HG02763 (cell line): ENCODE results near the gene EZR.
"Not testable (repeated sequence)": the region's sequence is repeated elsewhere in the genome, so short reads cannot be mapped to it uniquely, and the experiment has no call there.

Source experiments
- ATAC-seq: cut with Tn5 transposase; IDR thresholded peaks from one replicate; pipeline ENCODE4 v1.9.1; 2021; ENCODE audit warnings: mild to moderate bottlenecking, moderate library complexity; ENCODE audit not compliant: unreplicated experiment

EZR gene

DNA sequence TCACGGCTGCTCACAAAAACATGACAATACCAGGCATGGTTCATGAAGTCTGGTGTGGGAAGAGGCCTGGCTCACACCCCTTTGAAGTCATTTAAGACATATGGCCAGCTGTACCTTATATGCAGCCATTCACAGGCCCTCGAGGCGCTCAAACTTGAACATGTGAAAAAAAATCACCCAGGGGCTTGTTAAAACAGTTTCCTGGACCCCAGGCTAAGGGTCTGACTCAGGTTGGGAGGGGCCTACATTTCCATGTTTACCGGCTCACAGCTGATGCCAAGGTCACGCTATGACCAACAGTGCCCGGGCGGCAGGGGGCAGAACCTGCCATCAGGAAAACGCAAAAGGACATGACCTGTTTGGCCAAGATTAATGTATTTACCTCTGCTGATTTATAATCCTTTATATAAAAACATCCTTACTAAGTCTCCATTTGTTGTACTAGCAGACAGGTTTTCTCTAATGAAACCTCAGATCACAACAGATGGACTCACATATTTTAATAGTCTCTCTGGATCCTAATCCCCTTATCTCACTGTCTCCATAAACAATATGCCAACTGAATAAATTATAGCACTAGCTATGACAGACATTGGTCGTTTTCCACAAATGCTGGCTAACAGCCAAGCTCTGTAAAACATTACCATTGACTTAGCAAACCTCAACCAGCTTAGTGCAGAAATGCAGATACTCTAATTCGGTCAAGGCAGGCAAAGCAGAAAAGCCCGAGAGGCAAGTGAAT is 19.9 kb downstream of the EZR start:
- no peak for ATAC-seq

DNA sequence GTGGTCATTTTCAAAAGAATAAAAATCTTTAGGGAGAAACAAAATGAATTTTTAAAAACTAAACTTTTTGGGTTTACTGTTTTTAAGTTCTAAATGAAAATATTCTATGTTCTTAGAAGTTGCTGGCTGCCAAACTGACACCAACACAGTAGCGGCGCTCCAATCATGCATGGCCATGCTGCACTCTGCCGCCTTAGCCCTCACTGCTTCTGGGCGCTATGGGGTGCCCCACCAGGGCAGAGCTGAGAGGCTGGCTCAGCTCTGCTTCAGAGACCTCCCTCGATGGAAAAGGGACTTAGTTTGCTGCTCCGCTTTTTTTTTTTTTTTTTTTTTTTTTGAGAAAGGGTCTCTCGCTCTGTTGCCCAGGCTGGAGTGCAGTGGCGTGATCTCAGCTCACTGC is 20.9 kb downstream of the EZR start:
- no peak for ATAC-seq

DNA sequence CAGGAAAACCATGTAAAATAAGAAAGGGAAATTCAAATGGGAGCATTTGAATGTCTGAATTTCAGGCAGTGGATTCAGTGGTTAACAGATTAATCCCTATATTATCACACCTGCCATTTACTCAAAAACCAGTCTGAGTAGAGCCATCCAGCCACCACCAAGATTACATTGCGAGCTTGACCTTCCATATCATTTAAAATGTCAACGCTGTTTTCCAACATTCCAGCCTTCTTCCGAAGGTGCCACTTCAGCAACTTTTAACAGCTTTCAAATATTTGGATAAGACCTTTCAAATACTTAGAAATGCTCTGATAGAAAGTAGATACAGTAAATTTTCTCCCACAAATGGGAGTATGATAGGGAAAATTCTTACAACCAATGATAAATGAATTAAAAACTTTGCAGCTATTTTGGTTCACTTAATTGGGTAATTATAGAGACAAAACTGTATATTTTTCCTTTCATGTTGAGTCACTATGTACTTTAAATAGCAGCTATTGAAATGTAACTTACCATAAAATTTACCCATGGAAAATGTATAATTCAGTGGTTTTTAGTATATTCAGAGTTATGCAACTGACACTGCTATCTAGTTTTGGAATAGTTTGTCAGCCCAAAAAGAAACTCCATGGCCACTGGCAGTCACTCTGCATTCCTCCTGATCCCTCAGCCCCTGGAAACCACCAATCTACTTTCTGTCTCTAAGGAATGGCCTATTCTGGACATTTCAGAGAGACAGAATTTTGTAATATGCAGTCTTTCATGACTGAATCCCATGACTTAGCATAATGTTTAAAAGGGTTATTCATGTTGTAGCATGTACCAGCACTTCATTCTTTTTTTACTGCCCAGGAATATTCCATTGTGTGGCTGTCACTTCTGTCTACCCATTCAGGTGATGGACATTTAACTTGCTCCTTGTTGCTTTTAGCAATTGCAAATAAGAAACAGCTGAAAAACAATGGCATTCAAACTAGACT is 21.5 kb downstream of the EZR start:
- ATAC-seq: no peak

DNA sequence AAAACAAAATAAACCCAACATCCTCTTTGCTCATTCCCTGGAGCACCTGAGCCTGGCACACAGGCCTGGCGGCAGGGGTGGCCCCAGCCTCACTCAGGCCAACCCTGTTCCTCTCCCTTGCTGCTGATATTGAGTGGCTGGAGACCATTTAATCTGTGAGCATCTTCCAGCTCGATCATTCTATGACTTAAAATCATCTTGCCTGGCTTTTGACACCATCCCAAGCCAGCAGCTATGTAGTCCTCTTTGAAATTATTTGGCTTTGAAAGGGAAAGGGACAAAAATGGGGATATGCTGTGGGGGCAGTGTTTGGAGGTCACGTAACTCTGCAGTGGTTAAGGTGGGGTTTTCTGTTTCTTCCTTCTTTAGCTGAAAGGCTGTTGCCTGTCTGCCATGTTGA is 22.8 kb downstream of the EZR start:
- no peak for ATAC-seq

DNA sequence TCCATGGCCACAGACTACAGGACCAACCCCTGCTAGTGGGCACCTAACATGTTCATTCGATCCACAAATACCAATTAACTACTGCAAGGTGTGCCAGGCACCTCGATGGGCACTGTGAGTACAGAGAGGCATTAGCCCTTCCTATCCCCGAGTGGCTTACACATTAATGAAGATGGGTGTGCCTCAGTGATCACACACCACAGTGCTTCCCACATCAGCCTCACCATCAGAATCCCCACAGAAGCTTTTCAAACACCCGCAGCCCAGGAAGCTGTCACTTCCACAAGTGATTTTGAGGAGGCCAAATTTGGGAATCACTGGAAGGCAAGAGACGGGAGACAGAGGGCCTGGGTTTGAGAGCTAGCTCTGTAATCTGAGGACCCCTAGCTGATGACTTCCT is 23.7 kb downstream of the EZR start:
- ATAC-seq: no peak

DNA sequence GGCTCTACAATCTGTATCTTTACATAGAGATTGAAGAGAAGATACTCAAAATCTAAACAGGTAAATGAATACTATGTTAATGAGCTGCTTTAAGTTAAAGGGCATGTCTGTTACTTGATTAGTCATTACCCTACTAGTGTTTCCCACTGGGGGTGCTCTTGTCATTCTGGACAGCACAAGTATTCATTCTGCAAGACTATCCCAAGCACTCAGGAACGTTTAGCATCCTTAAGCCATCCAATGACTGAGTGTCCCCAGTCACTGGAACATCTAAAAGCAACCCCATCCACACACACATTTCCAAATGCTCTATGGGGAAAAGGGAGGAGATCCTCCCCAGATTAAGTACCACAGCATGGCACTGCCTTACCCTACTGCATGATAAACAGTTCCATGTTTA is 25.7 kb downstream of the EZR start:
- no peak for ATAC-seq

DNA sequence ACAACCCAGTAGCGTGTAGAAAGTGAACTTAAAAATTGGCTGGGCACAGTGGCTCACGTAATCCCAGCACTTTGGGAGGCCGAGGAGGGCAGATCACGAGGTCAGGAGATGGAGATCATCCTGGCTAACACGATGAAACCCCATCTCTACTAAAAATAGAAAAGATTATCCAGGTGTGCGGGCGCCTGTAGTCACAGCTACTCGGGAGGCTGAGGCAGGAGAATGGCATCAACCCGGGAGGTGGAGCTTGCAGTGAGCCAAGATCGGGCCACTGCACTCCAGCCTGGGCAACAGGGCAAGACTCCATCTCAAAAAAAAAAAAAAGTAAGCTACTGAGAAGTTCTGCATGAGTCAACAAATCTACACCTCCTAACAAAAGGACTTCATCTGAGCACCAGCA is 26.7 kb downstream of the EZR start:
- not testable (repeated sequence) for ATAC-seq

DNA sequence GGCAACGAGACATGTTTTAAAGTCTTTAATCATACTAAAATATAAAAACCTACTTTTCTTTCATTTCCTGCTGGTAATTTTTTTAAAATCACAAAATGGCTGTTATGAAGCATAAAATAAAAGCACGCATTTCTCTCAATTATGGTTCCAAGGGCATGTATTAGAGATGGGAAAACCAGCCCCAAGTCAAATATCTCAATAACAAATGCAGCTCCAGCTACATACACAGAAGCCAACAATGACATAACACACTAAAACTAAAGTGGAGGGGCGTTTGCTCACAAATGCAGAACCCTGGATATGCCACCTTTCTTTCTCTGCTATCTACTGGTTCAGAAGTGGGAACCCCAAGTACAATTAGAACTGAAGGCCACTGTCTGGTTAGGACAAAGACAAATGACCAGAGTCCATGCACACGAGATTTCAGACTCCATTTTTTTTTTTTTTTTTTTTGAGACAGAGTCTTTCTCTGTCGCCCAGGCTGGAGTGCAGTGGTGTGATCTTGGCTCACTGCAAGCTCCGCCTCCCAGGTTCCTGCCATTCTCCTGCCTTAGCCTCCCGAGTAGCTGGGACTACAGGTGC is 27.8 kb downstream of the EZR start:
- ATAC-seq: no peak

DNA sequence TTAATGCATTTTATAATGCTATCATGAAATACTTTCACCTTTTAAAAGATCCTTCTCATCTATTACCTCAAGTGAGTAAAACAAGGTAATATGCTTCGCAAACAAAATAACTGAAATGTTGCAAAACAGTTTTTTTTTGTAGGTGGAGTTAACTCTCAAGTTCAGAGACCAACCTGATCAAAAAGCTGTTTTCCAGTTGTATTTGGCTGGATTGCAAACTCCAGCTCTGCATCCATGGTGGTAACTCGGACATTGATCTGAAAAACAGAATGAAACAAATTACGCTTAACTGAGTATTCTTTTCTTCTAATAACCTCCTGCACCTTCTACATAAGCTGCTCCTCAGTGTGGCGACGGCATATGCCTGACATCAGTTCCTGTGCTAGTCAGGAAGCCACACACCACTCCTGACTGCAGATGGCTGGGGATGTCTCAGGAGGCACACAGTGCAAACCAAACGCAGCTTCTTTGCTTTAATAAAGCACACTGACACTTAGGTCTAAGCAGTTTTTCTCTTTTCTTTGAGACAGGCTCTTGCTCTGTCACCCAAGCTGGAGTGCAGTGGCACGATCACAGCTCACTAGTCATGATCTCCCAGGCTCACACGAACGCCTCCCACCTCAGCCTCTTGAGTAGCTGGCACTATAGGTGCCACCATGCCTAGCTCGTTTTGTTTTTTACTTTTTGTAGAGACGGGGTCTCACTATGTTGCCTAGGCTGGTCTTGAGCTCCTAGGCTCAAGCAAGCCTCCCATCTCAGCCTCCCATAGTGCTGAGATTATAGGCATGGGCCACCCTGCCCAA is 29.9 kb downstream of the EZR start:
- peak; percentile 37 for ATAC-seq

DNA sequence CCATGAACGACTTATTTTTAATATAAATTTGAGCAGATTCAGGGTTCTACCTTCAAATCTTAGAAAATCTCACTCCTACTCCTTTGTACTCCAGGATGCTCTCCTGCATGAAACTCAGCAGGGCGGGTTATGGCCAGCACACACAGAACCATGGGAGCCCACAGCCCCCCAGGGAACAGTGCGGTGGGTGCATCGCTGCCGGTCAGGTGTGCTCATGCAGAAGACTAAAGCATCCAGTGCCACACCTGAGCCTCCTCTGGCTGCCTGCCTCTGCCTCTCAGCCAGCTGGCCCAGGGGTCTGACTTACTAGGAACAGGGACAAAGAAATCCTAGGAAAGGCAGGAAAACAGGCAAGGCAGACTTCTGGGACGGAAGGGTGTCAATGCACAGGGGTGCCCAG is 31.8 kb downstream of the EZR start:
- ATAC-seq: no peak

DNA sequence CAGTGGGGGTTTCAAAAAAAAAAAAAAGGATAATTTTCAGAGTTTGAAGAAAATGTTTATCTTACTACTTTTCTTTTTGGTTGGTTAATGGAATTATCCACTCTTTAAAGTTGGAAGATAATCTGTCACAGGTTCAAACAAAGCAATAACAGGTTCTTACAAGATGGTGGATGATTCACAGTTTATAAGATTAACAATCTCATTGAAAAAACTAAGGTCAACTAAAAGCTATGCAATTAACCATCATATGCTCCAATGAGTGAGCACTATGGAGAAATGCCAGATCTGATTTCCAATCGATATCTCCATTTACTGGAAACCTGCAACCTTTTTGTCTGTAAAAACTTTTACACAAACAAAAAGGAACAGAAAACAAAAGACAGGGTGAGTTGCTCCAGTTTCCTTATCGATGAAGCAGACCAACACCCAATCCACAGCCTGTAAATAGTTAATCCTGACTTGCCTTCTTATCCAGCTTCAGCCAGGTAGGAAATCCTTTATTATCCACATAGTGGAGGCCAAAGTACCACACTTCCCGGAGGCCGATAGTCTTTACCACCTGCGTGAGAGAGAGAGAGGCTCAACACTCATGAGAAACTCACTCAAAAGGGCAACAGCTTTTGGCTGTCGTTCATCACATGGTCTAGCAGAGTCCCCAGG is 32.4 kb downstream of the EZR start:
- no peak for ATAC-seq

DNA sequence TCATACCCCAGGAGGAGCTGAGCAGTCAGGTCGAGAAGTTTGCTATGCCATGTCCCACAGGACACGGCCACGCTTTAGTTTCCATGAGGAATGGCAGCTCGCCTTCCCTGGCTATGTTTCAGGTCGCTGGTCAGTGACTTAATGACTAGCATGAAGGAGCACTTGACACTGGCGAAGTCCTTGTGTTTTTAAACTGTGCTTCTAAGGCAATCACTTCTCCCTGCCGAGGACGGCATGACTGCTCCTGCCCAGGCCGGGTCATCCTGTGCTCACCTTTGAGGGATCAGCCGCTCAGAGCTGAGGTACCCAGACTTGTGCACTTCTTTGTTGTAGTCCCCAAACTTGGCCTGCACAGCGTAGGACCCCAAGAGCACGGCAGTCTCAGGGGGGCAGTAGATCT is 34.1 kb downstream of the EZR start:
- ATAC-seq: no peak

DNA sequence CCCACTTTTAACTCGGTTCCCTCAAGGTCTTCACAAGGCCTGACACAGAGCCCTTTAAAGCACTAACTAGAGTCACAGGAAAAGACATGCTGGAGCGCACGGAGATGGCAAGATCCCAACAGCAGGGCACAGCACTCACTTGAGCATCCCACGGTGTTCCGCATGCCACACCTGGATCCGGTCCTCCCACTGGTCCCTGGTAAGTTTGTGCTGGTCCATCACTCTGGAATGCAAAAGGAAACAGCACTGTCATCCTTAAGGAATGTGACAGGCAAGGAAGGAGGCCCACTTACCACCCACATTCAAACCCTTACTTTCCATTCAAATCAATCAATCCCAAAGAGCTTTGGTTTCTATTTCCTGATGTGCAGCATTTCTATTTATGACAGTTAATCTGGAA is 34.7 kb downstream of the EZR start:
- no peak for ATAC-seq

DNA sequence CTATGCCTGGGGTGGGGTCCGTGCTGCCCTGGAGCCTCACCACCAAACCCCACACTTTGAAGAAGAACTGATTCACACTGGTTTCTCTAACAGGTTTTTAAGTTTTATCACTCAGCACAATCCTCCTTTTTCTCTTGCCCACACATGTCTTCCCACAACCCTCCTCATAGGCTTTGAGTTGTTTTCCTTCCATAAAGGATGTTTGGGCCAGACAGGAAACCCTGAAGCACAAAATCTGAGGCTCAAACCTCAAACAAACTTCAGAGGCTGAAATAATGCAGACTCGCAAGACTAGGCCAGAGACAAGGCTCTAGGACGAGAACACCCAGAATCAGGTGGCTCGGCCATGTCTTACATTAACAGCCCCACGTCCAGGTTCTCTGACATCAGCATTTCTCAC is 35.3 kb downstream of the EZR start:
- ATAC-seq: no peak

DNA sequence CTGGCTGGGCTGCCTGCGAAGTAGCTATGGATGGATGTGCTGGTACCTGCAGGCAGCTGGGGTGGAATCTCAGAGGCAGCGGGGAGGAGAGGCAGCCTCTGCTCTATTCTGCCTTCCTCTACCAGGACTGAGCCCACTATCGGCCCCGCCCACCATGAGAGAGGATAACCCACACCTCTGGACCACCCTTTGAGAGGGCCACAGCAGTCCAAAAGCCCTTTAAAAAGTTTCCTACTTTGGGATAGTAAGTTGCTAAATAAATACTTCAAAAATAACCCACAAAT is 36.1 kb downstream of the EZR start:
- ATAC-seq: no peak

DNA sequence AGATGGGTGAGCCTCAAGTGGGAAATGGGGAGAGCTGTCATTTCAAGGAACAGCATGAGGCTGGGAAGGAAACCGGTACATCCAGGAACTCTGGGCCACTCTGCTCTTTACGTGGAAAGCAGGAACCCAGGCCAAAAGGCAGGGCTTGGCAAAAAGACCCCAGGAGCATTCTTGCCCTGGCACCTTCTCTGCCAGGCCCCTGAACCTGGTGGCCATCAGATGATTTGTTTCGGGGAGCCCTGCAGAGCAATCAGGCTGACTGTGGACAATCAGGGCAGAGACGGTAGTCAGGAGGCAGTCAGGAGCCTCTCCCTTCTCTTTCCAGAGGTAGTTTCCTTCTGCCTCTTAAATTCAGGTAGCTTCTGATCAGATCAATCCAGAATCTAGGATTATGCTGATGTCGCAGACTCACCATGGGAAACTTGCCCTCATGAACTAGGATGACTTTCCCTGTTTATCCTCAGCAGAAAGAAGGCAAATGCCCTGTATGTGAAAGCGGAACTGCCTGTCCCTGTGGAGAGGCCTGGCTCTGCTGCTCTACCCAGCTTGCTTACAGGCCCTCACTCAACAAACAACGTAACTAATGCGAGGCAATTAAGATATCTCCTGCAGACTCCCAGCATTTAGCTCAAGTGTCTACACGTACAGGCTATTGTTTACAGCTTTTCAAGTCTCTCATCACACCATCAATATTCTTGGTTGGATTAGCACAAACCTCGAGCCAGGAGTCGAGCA is 36.6 kb downstream of the EZR start:
- no peak for ATAC-seq

DNA sequence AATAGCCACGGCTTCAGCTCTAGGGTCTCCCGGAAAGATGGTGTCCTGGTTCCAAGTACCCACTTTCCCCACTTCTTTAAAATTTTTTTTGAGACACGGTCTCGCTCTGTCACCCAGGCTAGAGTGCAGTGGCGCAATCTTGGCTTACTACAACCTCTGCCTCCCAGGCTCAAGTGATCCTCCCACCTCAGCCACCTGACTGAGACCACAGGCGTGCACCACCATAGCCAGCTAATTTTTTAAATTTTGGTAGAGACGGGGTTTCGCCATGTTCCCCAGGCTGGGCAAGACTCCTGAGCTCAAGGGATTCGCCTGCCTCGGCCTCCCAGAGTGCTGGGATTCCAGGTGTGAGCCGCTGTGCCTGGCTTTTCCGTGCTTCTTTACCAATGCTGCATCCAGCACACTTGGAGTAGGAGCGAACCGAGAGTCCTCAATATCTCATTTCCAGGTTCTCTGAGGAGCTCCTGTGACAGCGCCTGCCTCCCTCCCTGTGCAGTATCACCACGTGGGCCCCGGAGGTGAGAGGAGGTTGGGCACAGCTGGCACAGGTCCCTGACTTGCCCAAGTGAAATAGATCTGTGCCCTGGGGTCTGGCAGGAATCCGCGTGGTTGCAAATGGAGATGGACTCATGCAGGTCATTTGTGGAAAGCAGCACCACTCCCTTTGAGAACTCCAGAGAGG is 37.3 kb downstream of the EZR start:
- ATAC-seq: no peak

DNA sequence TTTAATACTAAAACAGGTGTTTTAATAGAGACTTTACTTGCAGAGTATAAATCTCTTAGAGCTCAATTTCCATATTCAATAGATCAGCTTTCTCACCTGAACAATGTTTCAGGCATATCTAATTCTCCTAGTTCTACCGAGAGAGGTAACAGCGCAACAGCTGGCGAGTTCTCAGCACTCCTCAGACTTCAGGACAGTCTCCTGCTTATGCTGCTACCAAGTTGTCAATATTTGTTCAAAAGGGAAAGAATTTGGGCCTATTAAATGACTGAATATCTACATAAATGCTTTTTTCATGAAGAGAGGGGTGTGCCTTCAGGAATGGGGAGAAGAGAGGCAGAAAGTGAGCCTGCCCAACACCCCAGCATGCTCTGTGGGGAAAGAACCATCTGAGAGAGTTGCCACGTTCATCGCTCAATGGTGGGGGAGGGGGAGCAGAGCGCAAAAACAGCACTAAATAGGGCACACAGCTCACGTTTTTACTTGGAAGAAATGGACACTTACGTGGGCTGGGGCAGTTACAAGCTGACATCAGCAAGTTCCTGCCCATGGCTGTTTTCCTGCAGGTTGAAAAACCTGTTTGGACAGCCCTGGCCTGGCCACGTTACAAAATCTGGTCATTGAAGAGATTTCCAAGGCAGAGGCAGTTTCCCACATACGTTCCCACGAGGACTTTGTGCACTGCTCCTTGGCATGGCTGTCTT is 38.0 kb downstream of the EZR start:
- ATAC-seq: no peak
